OCI-LY1 (cell line): Measurements from ENCODE around the gene ESPN.

ENCODE experiments used
- CTCF ChIP-seq: fragments of 200-600 bp; sonication (generic), shearing (Covaris generic); IDR thresholded peaks from 2 replicates; pipeline ENCODE4 v1.5.1; 2017; ENCODE audit warnings: mild to moderate bottlenecking, antibody characterized with exemption, low read length, moderate library complexity, mixed read lengths
- EZH2 ChIP-seq: fragments of 200-600 bp; sonication (generic), shearing (Covaris generic); IDR thresholded peaks from 2 replicates; pipeline ENCODE4 v1.8.0; 2017; ENCODE audit warnings: borderline replicate concordance, mixed run types, mild to moderate bottlenecking, antibody characterized with exemption, low read length, moderate library complexity, mixed read lengths

- TF ChIP-seq CTCF (no peak), EZH2 (no peak)
Measured at GRCh38 chr1:6507037-6507428, 82.5 kb downstream of the ESPN start.
